HG02885 (cell line): Measurements from ENCODE around the gene SLC26A6.

Experiments used
- ATAC-seq: cut with Tn5 transposase; IDR thresholded peaks from one replicate; pipeline ENCODE4 v1.9.1; 2021; ENCODE audit warnings: mild to moderate bottlenecking; ENCODE audit not compliant: unreplicated experiment, poor library complexity

The SLC26A6 gene

DNA sequence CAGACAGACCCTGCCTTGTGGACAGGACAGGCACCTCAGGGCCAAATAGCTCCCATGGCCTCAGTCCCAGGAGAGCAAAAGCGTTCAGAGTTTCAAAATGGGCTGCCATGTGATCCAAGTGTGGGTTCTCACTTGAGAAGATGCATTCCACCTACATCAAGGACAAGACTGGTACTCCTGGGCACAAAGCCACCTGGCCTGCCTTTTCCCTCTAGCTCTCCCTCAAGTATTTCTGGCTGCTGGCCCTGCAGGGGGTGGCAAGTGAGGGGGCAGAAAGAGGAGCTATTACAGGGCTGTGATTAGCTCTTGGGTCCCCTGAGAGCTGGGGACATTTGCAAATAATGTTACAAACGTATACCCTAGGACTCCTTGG, 33.7 kb downstream of the SLC26A6 start:
- ATAC-seq: no peak

DNA sequence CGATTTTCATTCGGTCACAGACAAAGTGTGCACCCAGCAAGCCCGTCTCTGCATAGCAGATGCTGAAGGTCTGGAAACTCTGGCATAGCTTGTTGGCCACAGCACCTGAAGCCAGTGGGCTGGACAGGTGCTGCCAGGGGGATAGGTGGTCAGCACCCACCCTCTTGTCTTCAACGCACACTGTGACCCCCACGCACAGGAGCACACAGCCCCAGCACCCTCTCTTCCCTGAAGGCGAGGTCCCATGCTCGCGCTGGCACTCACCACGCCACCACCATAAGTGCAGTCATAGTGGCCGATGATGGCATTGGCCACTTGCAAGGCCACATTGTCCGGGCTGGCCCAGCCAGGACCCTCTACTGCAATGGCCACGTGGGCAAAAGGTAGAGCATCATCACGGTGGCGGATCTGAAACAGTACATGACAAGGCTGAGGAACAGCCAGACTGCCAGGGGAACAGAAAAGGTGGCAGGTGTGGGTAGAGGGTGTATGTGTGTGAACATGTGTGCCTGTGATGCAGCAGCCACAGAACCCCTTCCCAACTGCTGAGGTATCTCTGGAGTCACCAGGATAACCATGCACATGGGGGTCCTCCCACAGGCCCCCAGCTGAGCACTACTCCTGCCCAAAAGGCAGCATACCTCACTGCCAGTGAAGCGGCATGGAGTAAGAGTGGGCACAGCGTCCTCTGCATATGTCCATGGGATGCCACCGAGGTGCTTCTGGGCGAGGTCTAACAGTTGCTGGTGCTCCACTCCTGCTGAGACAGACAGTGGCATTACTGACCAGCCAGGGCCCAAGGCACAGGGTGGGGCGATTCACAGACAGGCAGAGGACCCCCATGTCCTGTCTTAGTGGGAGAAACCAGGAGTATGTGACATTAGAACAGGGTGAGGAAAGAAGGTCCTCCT, 34.3 kb downstream of the SLC26A6 start:
- no peak for ATAC-seq

DNA sequence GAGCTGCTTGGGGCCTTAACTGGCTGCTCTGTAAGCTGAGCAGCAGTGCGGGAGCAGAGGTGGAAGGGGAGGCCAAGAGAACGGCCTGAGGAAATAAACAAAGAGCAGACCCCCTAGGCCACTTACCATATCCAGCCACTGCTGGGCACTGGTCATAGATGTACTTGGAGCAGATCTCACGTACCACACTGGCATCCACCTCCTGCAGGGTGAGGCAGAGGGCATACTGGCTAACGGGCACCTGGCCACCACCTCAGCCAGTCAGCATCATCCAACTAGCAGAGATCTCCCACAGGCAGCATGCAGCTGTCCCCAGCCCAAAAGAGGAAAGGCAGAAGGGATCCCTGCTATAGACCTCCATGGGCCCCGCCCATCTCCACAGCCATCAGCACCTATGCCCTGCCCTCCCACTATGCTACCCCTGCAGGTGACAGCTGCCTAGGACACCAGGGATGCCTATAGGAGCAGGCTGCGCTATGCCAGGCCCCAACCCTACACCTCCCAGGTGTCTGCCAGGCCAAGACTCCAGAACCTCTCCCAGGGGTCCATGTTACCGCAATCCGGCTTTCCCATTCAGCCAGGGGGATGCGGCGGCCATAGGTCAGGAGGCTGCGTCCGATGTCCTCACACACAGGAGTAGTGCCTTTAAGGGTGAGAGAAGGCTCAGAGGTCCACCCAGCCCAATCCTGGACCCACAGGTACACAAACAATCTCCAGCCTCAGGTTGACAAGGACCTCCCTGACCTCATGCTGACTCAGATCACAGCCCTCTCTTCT, 35.6 kb downstream of the SLC26A6 start:
- ATAC-seq: no peak

DNA sequence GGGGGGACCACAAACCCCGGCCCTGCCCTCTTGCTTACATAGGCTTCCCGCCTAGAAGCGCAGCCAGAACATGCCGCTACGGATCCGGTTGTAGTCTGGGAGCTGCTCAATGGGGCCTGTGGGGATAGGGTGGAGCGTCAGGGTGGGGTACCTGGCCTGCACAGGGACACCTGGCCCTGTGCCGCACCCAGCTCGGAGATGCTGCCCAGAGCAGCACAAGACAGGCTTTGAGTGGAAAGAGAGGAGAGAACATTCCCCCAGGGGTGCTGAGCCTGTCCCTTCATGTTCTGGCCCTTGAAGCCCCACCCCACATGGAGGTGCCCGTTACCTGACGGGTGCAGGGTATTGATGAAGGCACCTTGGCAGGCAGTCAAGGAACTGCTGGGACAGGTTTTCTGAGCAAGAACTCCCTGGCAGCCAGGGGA, 36.2 kb downstream of the SLC26A6 start:
- no peak for ATAC-seq

DNA sequence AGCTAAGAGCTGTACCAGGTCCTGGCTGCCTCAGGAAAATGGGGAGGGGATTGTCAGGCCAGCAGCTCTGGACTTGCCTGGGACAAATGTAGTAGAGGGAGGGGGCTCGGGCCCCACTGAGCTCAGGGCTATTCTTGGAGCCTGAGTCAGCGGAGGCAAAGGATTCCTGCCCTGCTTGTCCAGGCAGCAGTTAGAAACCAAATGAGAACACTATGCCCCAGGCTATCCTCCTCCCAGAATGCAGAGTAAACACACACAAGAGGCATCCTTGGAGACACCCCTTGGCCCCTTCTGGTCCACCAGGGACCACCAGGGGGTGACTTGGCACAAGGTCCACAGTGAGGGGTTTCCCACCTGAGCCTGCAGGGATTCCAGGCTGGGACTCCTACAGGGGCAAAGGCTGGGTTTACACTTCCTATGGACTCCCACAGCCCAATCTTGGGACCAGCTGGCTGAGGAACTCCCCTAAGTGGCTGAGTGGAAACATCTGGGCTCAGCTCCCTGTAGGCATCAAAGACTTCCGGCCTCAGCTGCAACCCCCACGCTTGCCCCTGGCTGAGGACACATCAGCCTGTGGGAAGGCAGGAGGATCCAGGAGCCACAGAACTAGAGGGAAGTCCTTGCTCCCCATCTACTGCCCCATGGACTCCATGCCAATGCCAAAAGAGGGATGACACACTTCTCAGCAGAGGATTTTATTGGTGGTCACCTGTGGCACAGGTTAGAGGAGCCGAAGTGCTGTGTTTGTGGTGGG, 36.8 kb downstream of the SLC26A6 start:
- ATAC-seq: no peak

DNA sequence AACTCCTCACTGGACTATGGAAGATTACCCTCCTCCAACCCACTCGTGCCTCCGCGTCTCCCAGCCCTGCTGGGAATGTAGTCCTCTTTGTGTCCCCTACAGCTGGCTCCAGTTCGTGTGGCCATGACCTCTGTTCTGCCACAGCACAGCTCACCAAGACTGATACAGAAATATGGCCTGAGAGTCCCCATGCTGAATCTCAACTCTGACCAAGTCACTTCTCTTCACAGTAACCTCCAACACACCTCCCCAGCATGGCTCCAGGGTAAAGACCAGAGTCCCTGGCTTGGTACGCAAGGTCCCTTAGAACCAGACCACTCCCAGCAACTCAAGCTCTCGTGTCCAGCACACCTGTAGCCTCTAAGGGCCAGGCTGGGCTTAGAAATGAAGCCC, 37.9 kb downstream of the SLC26A6 start:
- no peak for ATAC-seq

DNA sequence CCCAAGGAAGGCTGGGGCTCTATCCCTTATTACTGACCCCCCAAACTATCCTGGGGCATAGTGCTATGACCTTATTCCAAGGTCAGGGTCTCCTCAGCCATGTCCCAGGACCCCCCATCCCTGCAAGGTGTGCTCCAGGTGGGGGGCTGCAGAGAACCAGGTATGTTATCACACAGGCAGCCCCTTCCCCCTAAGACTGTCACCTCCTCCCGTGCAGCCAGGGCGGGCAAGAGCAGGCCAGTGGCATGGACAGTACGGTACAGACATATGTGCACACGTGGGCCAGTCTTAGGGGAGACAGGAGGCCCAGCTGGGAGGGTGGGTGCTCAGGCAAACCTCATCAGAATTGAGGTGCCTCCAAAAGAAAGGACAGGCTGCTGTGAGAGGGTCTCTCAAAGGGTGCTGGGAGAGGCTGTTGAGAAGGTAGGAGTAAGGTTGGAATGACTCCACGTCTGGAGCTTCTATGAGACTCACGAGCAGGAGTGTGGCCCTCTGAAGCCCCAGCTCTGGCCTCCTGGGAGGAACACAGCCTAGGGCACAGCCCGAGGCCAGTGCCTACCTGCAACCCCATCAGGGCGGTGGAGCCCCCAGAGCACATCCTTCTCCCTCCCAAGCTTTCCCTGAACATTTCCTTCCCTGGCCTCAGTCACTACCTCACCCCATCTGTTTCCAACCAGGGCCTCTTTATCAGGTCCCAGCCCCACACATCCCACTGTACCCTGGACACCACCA, 38.4 kb downstream of the SLC26A6 start:
- no peak for ATAC-seq

DNA sequence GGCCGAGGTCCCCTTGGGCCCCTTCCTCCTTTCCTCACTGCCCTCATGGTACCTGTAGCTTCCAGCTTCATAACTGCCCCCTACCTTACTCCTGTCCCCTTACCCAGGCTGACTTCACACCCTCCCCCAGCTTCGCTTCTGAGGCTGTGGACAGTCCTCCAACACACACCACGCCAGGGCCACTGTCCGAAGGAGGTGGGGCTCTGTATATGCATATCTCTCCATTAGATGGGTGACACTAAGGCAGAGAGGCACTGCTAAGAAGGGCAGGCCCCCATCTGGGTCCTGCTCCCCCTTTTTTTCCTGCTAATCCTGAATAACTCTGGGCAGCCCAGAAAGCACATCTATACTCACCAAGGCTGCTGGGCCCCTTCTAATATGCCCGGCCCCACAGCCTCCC, 39.1 kb downstream of the SLC26A6 start:
- no peak for ATAC-seq

DNA sequence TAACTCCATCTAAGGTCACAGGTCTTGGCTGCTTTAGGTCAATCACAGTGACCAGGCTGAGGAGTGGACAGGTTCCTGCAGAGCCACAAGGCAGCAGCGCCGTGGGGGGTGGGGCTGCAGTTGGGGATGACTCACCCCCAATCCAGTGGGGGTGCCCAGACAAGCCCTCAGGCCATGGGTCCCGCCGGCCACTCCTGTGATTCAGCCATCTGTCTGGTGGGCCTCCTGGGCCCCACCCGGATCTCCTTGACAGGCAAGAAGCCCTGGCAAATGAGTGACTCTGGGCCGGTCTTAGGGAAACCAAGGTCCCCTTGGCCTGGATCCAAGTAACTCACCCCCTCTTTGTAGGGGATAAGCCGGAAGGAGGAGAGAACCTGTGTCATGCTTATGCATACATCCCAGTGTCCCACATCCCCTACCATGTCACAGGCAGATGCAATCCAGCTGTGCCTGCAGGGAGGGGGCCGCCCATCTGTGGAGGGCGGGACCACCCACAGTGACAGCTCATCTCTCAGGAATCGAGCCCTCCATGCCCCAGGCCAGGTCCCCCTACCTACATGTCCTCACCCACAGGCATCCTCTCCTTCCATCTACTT, 39.6 kb downstream of the SLC26A6 start:
- no peak for ATAC-seq

DNA sequence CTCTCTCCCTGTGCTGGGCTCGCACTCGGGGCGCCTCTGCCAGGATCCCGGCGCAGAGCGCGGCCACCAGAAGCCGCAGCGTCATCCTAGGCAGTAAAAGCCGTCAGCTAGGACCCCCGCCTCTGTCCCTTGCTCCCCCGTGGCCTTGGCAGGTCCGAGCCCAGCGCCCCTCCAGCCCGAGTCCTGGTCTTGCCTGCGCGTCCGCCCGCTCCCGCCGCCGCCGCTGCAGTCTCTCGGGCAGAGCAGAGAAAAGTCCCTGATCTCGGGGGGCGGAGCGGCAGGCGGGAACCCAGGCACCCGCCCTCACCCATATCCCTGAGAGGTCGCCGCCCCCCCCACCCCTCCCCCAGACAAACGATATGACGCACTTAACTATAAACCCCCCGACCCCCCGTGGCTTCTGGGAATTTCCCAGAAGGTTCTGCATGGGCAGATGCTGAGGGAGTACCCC, 40.2 kb downstream of the SLC26A6 start, which contains the start of gene COL7A1:
COL7A1 (minus strand) TSS at position 255 of the 451 bp plus-strand sequence; CDS start at position 85, 170 bp downstream.
- no peak for ATAC-seq

DNA sequence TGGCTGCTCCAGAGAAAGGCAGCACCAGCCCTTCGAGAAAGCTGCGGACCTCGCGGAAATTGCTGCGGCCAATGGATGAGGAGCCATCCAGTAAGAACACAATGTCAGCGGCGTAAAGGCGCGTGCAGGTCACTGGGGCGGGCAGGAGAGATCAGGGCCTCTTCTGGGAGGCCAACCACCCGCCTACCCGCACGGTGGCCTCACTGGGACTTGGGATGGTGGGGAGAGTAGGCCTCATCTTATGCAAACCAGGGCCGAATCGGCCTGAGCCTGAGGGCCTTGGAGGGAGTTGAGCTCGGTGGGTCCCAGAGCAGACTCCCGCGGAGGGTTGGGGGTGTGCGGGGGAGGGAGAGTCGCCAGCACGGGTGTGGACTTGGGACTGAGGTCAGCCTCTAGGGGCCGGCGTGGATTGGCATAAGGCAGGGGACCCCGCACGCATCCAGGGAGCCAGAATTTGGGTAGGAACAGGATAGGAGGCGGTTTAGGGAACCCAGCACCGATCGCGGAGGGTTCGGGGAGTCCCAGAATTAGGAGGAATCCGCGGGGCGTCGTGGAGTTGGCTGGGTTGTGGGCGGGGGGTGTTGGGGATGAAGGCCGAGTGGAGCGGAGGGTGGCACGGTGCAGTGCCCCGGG, 40.7 kb downstream of the SLC26A6 start:
- ATAC-seq: no peak

DNA sequence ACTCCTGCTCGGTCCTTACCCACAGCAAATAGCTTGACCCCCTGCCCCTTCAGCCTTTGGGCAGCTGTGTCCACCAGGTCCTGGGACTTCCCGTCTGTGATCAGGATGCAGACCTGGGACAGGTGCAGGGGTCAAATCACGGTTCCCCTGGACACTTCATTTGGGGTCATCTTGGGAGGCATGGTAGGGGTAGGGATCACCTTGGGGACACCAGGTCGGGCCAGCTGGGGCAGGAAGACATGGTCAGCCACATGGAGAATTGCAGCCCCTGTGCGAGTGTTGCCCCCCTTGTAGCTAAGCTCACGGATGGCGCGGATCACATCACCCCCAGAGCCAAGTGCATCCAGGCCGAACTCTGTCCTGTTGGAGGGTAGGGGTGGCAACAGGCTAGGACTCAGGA, 41.9 kb downstream of the SLC26A6 start:
- no peak for ATAC-seq

DNA sequence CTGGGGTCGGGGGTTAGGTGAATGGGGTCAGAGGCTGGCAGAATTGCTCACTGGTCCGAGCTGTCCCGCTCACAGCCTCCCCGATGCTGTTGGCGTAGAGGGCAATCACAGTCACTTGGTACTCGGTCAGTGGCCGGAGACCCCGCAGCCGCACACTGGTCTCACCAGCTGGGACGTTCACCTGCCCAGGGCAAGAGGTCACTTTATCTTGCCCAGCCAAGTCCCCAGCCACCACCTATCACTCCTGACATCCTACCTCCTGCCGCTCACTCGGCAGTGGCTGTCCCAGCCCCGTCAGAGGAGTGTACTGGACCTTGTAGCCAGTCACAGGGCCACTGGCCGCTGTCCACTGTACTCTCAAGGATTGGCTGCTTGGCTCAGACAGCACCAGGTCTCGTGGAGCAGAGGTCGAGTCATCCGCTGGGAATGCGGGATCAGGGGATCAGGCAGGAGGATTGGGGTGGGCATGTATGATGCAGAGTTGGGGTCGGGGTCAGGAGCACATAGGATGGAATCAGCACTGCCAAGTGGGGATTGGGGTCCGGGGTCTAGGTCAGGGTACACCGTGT, 42.7 kb downstream of the SLC26A6 start:
- no peak for ATAC-seq

DNA sequence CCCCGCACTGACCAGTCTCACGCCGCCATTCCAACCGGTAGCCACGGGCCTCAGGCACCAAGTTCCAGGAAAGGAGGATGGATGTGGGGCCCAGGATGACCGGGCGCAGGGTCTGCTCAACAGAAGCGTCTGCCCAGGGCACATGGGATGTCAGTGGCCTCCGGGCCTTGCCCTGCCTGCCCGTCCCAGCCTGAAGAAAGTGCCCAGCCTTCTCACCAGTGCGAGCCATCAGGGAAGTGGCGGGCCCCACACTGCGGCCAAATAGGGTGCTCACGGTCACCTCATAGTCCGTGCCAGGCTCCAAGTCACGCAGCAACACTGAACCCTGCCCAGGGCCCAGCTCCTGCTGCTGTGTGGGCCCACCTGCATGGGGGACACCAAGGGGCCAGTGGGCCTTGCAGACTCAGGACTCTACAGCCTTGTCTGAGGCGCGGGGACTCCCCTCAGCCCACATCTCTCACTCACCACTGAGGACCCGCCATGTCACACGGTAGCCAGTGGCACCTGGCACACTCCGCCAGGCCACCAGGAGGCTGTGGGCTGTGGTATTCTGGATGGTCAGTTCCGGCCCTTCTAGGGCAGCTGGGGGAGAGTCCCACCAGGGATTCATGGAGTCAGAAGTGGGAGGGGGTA, 43.3 kb downstream of the SLC26A6 start:
- no peak for ATAC-seq

DNA sequence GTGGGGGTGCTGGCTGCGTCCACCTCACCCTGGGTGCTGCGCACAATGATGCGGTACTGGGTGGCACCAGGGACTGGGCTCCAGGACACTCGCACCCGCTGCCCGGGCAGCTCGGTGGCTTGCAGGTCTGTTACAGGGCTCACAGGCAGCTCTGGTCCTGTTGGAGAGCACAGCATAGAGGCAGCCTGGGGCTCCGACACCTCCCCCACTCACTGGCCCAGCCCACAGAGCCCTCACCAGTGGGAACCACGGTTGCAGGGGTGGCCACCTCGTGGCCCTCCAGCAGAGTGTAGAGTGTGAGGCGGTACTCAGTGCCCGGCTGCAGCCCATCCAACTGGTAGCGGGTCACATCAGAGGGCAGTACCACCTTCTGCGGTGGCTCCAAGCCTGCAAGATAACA, 43.8 kb downstream of the SLC26A6 start:
- ATAC-seq: no peak

DNA sequence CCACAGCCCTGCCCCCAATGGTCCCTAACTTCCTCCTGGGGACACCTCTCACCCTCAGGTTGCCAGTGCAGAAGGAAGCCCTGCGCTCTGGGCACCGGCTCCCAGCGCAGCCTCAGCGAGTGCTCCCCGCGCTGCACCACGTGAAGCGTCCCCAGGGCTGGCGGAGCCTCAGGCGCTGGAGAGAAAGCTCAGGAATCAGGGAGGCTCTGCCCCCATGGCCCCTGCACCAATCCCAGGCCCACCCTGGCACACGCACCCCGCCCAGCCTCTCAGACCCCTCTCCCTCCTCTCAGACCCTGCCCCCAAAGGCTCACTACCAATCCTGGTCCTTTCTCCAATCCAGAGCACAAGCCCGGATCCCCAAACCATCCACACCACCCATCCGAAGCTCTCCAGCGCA, 47.0 kb downstream of the SLC26A6 start:
- ATAC-seq: no peak

DNA sequence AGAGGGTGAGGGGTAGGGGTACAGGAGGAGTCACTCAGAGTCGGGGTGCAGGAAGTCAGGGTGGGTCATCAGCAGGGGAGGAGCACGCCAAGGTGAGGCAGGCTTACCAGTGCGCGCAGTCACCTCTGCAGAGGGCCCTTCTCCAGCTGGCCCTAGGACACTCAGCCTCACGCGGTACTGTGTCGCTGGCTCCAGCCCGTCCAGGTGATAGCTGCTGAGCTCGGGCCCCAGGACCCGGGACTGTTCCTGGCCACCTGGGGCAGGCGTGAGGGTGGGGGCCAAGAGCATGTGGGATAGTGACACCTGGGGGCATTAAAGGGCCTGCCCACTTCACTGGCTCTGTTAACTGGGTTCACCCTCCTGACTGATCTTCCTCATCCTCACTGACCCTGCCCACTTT, 47.6 kb downstream of the SLC26A6 start:
- ATAC-seq: no peak

DNA sequence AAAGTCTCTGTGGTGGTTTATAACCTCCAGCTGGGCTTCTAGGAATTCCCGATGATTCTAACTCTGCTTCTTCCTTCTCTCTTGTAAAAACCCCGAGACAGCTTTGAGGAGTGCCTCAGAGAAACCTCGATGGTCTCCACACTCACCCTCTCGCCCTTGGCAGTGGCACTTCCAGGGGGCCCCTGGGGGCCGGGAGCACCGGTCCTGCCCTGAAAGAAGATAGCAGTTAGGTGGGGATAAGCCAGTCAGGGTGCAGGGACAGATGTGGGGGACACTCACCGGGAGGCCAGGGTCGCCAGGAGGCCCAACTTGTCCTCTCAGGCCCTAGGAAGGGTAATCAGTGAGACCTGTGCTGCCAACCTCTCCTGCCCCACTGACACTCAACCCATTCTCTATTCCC, 49.9 kb downstream of the SLC26A6 start:
- no peak for ATAC-seq
